ENCODE measurements around the gene HOXD10. TPM values are rescaled to one million over a fixed set of nuclear protein-coding genes. Genes with fewer than 3 reads are reported as not detected.

HOXD10 gene
- total and polyA plus RNA-seq, 2 donors (not counting 1 experiment from before 2014, with no cell fraction given) = not detected

DNA sequence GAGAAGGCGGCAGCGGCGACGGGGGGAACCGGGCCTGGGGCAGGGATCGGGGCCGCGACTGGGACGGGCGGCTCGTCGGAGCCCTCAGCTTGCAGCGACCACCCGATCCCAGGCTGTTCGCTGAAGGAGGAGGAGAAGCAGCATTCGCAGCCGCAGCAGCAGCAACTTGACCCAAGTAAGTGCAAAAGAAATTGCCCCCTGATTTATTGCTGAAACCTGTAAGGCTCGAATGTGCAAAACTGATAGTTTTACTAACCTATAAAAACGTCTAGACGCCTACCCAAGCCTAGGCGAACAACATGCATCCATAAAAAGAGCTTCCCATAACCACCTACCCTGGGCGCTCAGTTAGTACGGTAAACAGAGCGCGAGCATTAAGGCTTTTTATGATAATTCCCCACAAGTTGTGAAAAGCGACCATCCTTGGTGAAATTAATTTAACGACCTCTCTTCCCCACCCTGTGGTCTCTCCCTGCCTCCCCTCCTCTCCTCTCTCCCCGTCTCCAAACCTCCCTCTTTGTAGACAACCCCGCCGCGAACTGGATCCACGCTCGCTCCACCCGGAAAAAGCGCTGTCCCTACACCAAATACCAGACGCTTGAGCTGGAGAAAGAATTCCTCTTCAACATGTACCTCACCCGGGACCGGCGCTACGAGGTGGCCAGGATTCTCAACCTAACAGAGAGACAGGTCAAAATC is 7.0 kb downstream of the HOXD10 start:
- Histone ChIP-seq H3K9me3 (ENCODE audit: control insufficient read depth, insufficient read depth, low read depth, low read length) (no peaks in the 10 kb centered on the region), H3K4me1 (ENCODE audit: control insufficient read depth, extremely low read depth, insufficient read depth, low read length) (no peaks in the 10 kb centered on the region), H4K20me1 (ENCODE audit: control insufficient read depth, extremely low read depth, insufficient read depth, low read length) (no peaks in the 10 kb centered on the region), H3K27me3 (ENCODE audit: control insufficient read depth, insufficient read depth, low read length) (peaks cover 82% of the 10 kb centered on the region), H3K9ac (ENCODE audit: insufficient read depth, low read length) (no peak overlapping the region), H2AFZ (ENCODE audit: low read length) (no peak overlapping the region), H3K27ac (ENCODE audit: insufficient read depth, low read length) (no peak overlapping the region), H3K36me3 (ENCODE audit: control insufficient read depth, insufficient read depth, low read length) (no peaks in the 10 kb centered on the region), H3K4me2 (ENCODE audit: extremely low read depth, insufficient read depth, low read length) (no peak overlapping the region), H3K4me3 (replicated peaks in 1 of 4; ENCODE audit: control extremely low read depth in 1 of 4, insufficient read depth in 1 of 4, low read depth in 3 of 4, low read length in 4 of 4) (no peak overlapping the region), H3K79me2 (ENCODE audit: control insufficient read depth, insufficient read depth, low read length) (no peaks in the 10 kb centered on the region)
- no peak for DNase-seq (ENCODE audit: low read depth in 2 of 2)
- TF ChIP-seq, protein P1, sequence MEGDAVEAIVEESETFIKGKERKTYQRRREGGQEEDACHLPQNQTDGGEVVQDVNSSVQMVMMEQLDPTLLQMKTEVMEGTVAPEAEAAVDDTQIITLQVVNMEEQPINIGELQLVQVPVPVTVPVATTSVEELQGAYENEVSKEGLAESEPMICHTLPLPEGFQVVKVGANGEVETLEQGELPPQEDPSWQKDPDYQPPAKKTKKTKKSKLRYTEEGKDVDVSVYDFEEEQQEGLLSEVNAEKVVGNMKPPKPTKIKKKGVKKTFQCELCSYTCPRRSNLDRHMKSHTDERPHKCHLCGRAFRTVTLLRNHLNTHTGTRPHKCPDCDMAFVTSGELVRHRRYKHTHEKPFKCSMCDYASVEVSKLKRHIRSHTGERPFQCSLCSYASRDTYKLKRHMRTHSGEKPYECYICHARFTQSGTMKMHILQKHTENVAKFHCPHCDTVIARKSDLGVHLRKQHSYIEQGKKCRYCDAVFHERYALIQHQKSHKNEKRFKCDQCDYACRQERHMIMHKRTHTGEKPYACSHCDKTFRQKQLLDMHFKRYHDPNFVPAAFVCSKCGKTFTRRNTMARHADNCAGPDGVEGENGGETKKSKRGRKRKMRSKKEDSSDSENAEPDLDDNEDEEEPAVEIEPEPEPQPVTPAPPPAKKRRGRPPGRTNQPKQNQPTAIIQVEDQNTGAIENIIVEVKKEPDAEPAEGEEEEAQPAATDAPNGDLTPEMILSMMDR (conservative IDR thresholded peaks at IDR 0.05 in 1 of 2, IDR thresholded peaks at IDR 0.05 in 1 of 2; ENCODE audit: low read depth in 1 of 2, low read length in 2 of 2) = no peak
- TF ChIP-seq EZH2 (IDR thresholded peaks at IDR 0.05; ENCODE audit: low read length, missing control alignments) = peak; percentile 94

DNA sequence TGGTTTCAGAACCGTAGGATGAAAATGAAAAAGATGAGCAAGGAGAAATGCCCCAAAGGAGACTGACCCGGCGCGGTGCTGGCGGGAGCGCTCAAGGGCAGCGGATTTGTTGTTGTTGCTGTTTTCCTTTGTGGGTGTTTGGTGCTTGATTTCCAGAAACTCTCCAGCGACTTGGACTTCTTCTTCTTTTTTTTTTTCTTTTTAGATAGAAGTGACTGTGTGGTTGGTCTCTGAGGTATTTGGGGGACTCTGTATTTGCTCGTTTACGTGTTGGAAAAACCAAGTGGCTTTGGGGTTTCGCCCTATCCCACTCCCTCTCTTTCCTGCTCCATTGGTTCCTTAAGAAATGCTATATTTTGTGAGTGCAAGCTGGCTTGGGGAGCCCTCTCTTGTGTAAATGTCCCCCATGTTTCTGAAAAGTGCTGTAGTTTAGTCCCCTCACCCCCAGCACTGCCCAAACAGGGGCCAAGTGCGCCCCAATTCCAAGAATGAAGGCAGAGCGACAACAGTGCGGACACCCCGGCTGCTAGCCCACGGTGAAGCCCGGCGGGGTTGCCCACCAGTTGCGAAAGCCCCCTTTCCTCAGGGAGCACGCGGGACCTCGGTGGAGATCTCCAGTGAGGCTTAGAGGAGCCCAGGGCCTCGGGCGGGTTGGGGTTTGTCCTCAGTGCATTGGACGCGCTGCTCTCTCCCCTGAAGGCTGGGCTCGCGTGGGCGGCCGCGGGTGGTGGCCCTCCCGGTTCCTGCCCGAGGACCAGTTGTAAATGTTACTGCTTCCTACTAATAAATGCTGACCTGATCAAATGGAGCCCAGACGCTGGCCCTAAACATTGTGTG is 7.8 kb downstream of the HOXD10 start:
- Histone ChIP-seq H3K27ac (ENCODE audit: insufficient read depth, low read length) (no peak overlapping the region), H3K4me2 (ENCODE audit: extremely low read depth, insufficient read depth, low read length) (no peak overlapping the region), H3K79me2 (ENCODE audit: control insufficient read depth, insufficient read depth, low read length) (no peaks in the 10 kb centered on the region), H4K20me1 (ENCODE audit: control insufficient read depth, extremely low read depth, insufficient read depth, low read length) (no peaks in the 10 kb centered on the region), H3K9me3 (ENCODE audit: control insufficient read depth, insufficient read depth, low read depth, low read length) (no peaks in the 10 kb centered on the region), H3K27me3 (ENCODE audit: control insufficient read depth, insufficient read depth, low read length) (peaks cover 83% of the 10 kb centered on the region), H2AFZ (ENCODE audit: low read length) (no peak overlapping the region), H3K4me1 (ENCODE audit: control insufficient read depth, extremely low read depth, insufficient read depth, low read length) (no peaks in the 10 kb centered on the region), H3K9ac (ENCODE audit: insufficient read depth, low read length) (no peak overlapping the region), H3K36me3 (ENCODE audit: control insufficient read depth, insufficient read depth, low read length) (no peaks in the 10 kb centered on the region), H3K4me3 (replicated peaks in 1 of 4; ENCODE audit: control extremely low read depth in 1 of 4, insufficient read depth in 1 of 4, low read depth in 3 of 4, low read length in 4 of 4) (no peak overlapping the region)
- DNase-seq (ENCODE audit: low read depth in 2 of 2) = no peak
- no peak for TF ChIP-seq EZH2 (IDR thresholded peaks at IDR 0.05; ENCODE audit: low read length, missing control alignments)
- TF ChIP-seq, protein P1 (conservative IDR thresholded peaks at IDR 0.05 in 1 of 2, IDR thresholded peaks at IDR 0.05 in 1 of 2; ENCODE audit: low read depth in 1 of 2, low read length in 2 of 2) = no peak

DNA sequence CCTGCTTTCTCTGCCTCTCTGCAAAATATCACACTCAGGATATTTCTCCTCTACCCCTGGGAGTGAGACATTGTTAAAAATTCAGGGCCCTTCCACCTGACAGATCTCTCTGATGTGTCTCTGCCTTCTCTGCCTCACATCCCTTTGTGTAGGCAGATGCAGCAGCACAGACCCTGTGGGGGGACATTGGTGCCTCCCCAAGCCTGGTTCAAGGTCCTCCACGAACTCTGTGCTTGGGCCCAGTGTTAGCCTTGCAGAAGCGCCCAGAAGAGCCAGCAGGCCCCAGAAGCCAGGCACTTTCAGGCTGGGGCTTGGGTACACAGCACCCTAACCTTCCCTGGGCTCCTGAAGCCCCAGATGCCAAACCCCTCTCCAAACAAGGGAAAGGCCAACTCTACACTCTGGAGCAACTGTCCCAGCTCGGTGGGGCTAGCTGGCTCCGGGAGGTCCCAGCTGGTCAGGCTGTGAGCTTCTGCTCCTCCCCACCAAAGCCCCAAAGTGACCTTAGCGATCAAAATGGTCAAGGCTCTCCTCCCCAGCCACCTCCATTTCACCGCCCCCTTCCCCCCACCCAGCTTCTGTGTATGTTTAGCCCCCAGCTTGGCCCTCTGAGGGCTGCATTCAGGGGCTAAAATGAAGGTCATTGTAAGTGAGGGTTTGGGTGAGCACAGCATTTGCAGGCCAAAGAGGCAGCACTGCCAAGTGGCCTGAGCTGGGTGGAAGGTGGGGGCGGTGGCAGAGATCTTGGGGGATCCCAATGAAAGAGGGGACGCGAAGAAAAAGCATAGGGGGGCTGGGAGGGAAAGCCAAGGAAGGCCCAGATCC is 8.6 kb downstream of the HOXD10 start:
- Histone ChIP-seq H3K36me3 (ENCODE audit: control insufficient read depth, insufficient read depth, low read length) (no peaks in the 10 kb centered on the region), H3K27ac (ENCODE audit: insufficient read depth, low read length) (no peak overlapping the region), H3K4me2 (ENCODE audit: extremely low read depth, insufficient read depth, low read length) (no peak overlapping the region), H3K27me3 (ENCODE audit: control insufficient read depth, insufficient read depth, low read length) (peaks cover 80% of the 10 kb centered on the region), H4K20me1 (ENCODE audit: control insufficient read depth, extremely low read depth, insufficient read depth, low read length) (no peaks in the 10 kb centered on the region), H3K9me3 (ENCODE audit: control insufficient read depth, insufficient read depth, low read depth, low read length) (no peaks in the 10 kb centered on the region), H3K4me3 (replicated peaks in 1 of 4; ENCODE audit: control extremely low read depth in 1 of 4, insufficient read depth in 1 of 4, low read depth in 3 of 4, low read length in 4 of 4) (no peak overlapping the region), H2AFZ (ENCODE audit: low read length) (no peak overlapping the region), H3K4me1 (ENCODE audit: control insufficient read depth, extremely low read depth, insufficient read depth, low read length) (no peaks in the 10 kb centered on the region), H3K79me2 (ENCODE audit: control insufficient read depth, insufficient read depth, low read length) (no peaks in the 10 kb centered on the region), H3K9ac (ENCODE audit: insufficient read depth, low read length) (no peak overlapping the region)
- no peak for DNase-seq (ENCODE audit: low read depth in 2 of 2)
- TF ChIP-seq EZH2 (IDR thresholded peaks at IDR 0.05; ENCODE audit: low read length, missing control alignments) = no peak
- TF ChIP-seq, protein P1 (conservative IDR thresholded peaks at IDR 0.05 in 1 of 2, IDR thresholded peaks at IDR 0.05 in 1 of 2; ENCODE audit: low read depth in 1 of 2, low read length in 2 of 2) = no peak

Data from fibroblast of lung (primary cell).